Panc1 (cell line): Measurements from ENCODE around the gene GLS.

Source experiments
- CTCF ChIP-seq: fragments of 450-650 bp; IDR thresholded peaks from 2 replicates; pipeline ENCODE4 v1.5.1; 2017; ENCODE audit warnings: mild to moderate bottlenecking
- POLR2AphosphoS5 ChIP-seq: IDR thresholded peaks from 2 replicates; pipeline ENCODE4 v1.6.1; 2012; ENCODE audit warnings: mild to moderate bottlenecking, low read depth, low read length, moderate library complexity
- REST ChIP-seq, 2 experiments: IDR thresholded peaks; 2 replicates each; pipeline ENCODE4 v1.6.1; 2011 to 2012; ENCODE audit warnings: low read depth in 2 of 2, control low read depth in 1 of 2, low read length in 1 of 2, mild to moderate bottlenecking in 1 of 2, moderate library complexity in 1 of 2; ENCODE audit not compliant: insufficient read depth in 1 of 2
- TCF7L2 ChIP-seq: IDR thresholded peaks from 2 replicates; pipeline ENCODE4 v1.6.1; 2011; ENCODE audit warnings: mild to moderate bottlenecking, low read depth, low read length, inconsistent platforms

GRCh38 chr2:191006997-191007783 lies 126.6 kb downstream of the GLS start:
- TF ChIP-seq CTCF: no peak
- TF ChIP-seq POLR2AphosphoS5: no peak
- TF ChIP-seq TCF7L2: no peak
- 0 out of 4 replicates have a peak, but pooled peaks of 1 of the 2 experiments have one; percentile 39 for TF ChIP-seq REST (IDR thresholded peaks at IDR 0.05; ENCODE audit: insufficient read depth in 1 of 2, low read depth in 2 of 2, low read length in 1 of 2)
